Osteoblast (primary cell): ENCODE measurements around the gene ADGRD1. TPM values are rescaled to one million over a fixed set of nuclear protein-coding genes. Genes with fewer than 3 reads are reported as not detected.
A peak's percentile ranks its signal among the peaks of the same experiment; 100 is the strongest.

Experiments used
- DNase-seq: peaks from one replicate; pipeline ENCODE4 v3.0.0; 2011; ENCODE audit warnings: low spot score, mixed read lengths; ENCODE audit not compliant: insufficient read length; ENCODE audit errors: missing footprints
- H2AFZ ChIP-seq: 2 replicates; pipeline ENCODE4 v1.6.0; 2011; ENCODE audit warnings: mild to moderate bottlenecking, low read length
- H3K27ac ChIP-seq: 2 replicates; pipeline ENCODE4 v1.5.1; 2011; ENCODE audit warnings: mild to moderate bottlenecking, low read depth, low read length, moderate library complexity
- H3K27me3 ChIP-seq: 2 replicates; pipeline ENCODE4 v1.6.0; 2012; ENCODE audit warnings: mild to moderate bottlenecking, control low read depth, inconsistent platforms, low read length, moderate library complexity; ENCODE audit not compliant: insufficient read depth
- H3K36me3 ChIP-seq: 2 replicates; pipeline ENCODE4 v1.5.1; 2011; ENCODE audit warnings: mild to moderate bottlenecking, low read length, control low read depth, moderate library complexity; ENCODE audit not compliant: insufficient read depth
- H3K4me1 ChIP-seq: 2 replicates; pipeline ENCODE4 v1.5.1; 2011; ENCODE audit warnings: mild to moderate bottlenecking, low read length, control low read depth, moderate library complexity; ENCODE audit not compliant: insufficient read depth
- H3K4me2 ChIP-seq: 2 replicates; pipeline ENCODE4 v1.6.0; 2011; ENCODE audit warnings: mild to moderate bottlenecking, low read length; ENCODE audit not compliant: insufficient read depth
- H3K4me3 ChIP-seq: fragments of 200-600 bp; sonication (generic); 3 replicates; pipeline ENCODE4 v1.5.1; 2012; ENCODE audit warnings: mild to moderate bottlenecking, low read length, inconsistent platforms; ENCODE audit not compliant: insufficient read depth
- H3K79me2 ChIP-seq: 2 replicates; pipeline ENCODE4 v1.6.0; 2012; ENCODE audit warnings: mild to moderate bottlenecking, low read length, control low read depth, inconsistent platforms; ENCODE audit not compliant: insufficient read depth
- H3K9me3 ChIP-seq: 2 replicates; pipeline ENCODE4 v1.5.1; 2011; ENCODE audit warnings: low read depth, low read length, control low read depth
- H4K20me1 ChIP-seq: 2 replicates; pipeline ENCODE4 v1.6.0; 2012; ENCODE audit warnings: mild to moderate bottlenecking, low read length, control low read depth; ENCODE audit not compliant: insufficient read depth
- total RNA-seq: library from RNA; depleted of rRNA; stranded (reverse); fragments of >200 nt; gene quantifications from 2 replicates; pipeline ENCODE4 v1.2.3, GENCODE V29; 2012
- TF ChIP-seq, protein P1 (sequence below): IDR thresholded peaks from 2 replicates; pipeline ENCODE4 v1.5.1; 2011; ENCODE audit warnings: mild to moderate bottlenecking, low read depth, low read length, moderate library complexity; ENCODE audit errors: extremely low read depth

The ADGRD1 gene
- total RNA-seq, 1 donor: 0.72 TPM

DNA sequence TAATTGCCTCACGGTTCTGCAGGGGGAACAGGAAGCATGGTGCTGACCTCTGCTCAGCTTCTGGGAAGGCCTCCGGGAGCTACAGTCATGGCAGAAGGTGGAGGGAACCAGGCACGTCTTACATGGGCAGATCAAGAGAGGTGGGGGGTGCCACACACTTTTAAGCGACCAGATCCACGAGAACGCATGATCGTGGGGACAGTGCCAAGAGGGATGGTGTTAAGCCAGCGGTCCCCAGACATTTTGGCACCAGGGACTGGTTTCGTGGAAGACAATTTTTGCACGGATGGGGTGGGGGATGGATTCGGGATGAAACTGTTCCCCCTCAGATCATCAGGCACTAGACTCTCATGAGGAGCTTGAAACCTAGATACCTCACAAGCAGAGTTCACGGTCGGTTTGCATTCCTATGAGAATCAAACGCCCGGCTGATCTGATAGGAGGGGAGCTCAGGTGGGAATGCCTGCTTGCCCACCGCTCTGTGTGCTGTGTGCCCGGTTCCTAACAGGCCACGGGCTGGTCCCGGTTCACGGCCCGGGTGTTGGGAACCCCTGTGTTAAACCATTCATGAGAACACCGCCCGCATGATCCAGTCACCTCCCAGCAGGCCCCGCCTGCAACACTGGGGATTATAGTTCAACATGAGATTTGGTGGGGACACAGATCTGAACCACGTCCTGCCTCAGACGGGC is 96.9 kb downstream of the ADGRD1 start:
- Histone ChIP-seq H3K36me3 (no peaks in the 10 kb centered on the region), H4K20me1 (no peaks in the 10 kb centered on the region), H3K79me2 (no peaks in the 10 kb centered on the region), H3K4me3 (no peak overlapping the region), H2AFZ (no peak overlapping the region), H3K4me2 (no peak overlapping the region), H3K4me1 (no peaks in the 10 kb centered on the region), H3K27me3 (no peaks in the 10 kb centered on the region), H3K27ac (no peak overlapping the region), H3K9me3 (peaks cover 1% of the 10 kb centered on the region)
- TF ChIP-seq, protein P1, sequence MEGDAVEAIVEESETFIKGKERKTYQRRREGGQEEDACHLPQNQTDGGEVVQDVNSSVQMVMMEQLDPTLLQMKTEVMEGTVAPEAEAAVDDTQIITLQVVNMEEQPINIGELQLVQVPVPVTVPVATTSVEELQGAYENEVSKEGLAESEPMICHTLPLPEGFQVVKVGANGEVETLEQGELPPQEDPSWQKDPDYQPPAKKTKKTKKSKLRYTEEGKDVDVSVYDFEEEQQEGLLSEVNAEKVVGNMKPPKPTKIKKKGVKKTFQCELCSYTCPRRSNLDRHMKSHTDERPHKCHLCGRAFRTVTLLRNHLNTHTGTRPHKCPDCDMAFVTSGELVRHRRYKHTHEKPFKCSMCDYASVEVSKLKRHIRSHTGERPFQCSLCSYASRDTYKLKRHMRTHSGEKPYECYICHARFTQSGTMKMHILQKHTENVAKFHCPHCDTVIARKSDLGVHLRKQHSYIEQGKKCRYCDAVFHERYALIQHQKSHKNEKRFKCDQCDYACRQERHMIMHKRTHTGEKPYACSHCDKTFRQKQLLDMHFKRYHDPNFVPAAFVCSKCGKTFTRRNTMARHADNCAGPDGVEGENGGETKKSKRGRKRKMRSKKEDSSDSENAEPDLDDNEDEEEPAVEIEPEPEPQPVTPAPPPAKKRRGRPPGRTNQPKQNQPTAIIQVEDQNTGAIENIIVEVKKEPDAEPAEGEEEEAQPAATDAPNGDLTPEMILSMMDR: no peak
- DNase-seq: peak; percentile 65

DNA sequence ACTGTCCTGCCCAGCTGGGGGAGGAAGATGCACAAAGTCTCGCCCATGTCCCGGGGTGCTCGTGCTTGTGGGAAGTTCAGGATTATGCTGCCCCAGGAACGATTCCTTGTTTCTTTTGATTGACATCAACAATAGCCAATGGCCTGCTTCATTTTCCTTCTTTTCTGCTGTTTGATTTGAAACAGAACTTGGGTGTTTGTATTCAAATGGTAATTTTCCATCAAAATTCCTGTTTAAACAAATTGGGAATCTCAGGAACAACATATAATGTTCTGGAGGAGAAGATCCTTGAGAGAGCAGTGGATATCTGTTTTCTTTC is 97.4 kb downstream of the ADGRD1 start:
- H3K9me3 ChIP-seq: no peaks in the 10 kb centered on the region
- TF ChIP-seq, protein P1: no peak

DNA sequence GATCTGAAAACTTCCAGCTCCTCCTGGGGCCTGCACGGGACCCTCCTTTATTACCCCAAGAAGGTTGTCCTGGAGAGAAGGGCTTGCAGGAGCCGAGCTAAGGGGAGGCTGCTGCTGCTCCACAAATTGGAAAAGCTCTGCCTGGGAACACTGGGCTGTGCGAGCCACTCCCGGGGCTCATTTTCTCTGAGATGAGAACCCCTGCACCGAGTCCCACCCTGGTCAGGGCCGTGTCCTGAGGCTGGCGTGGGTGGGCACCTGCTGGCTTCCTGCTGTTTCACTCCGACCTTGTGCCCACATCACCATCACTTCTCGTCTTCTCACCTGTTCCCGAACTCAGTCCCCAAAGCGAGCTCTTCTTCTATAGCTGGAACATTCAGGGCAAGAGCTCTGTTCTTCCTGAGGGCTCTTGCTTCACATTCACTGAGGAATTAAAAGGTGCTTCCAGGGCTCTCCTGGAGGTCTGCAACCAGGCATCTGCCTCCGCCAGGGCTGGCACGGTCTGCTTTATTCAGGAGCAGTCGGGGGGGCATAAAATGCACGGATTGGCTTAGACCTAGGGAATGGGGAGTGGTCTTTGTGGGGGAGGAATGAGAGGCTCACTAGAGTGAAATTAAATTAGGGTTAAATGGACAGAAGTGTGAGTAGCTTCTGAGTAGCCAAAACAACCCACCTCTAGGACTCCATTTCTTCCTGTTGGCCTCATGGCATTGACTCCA is 98.5 kb downstream of the ADGRD1 start:
- H3K27me3 ChIP-seq: no peaks in the 10 kb centered on the region
- H2AFZ ChIP-seq: no peak overlapping the region
- no peaks in the 10 kb centered on the region for H4K20me1 ChIP-seq
- H3K4me2 ChIP-seq: no peak overlapping the region
- H3K4me1 ChIP-seq: no peaks in the 10 kb centered on the region
- H3K27ac ChIP-seq: no peak overlapping the region
- H3K9me3 ChIP-seq: no peaks in the 10 kb centered on the region
- H3K4me3 ChIP-seq: no peak overlapping the region
- TF ChIP-seq, protein P1: no peak
- H3K79me2 ChIP-seq: no peaks in the 10 kb centered on the region
- H3K36me3 ChIP-seq: no peaks in the 10 kb centered on the region
- no peak for DNase-seq

More for the DNA sequence above, 97.4 kb downstream of the ADGRD1 start:
- Histone ChIP-seq H3K4me3 (no peak overlapping the region), H3K27ac (no peak overlapping the region), H3K27me3 (no peaks in the 10 kb centered on the region), H3K36me3 (no peaks in the 10 kb centered on the region), H3K4me1 (no peaks in the 10 kb centered on the region), H2AFZ (no peak overlapping the region), H3K4me2 (no peak overlapping the region), H4K20me1 (no peaks in the 10 kb centered on the region), H3K79me2 (no peaks in the 10 kb centered on the region)
- no peak for DNase-seq

DNA sequence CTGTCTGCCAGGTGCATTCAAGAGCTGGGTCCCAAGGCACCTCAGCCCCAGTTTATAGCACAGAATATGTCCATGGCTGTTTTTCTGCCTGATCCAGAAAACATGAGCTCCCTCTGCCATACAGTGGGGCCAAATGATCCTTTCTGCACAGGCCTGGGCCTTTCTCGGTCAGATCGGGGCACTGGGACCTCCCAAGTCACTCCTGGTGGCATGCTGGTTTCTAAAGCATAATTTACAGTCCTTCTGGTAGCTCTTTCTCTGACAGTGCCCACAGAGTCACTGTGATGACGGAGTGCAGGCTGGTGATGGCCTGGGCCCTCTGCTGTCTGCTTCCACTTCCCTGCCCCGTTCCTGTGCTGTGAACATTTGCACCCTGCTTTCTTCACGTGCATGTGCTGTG is 99.2 kb downstream of the ADGRD1 start:
- TF ChIP-seq, protein P1: no peak
- Histone ChIP-seq H4K20me1 (no peaks in the 10 kb centered on the region), H3K36me3 (no peaks in the 10 kb centered on the region), H3K4me1 (no peaks in the 10 kb centered on the region), H3K9me3 (no peaks in the 10 kb centered on the region), H3K27ac (no peak overlapping the region), H2AFZ (no peak overlapping the region), H3K4me3 (no peak overlapping the region), H3K27me3 (no peaks in the 10 kb centered on the region), H3K79me2 (no peaks in the 10 kb centered on the region), H3K4me2 (no peak overlapping the region)
- DNase-seq: no peak
